Stimulated activated memory B cell treated with anti-CD40 and anti-IgM and Interleukin-4, amounts not matched to agents 10 μg/mL and 1 μg/mL and 100 μg/mL, for 72 hours (primary cell): ENCODE data around the gene TMOD1.
A peak's percentile ranks its signal among the peaks of the same experiment; 100 is the strongest.
"Not testable (repeated sequence)": the region's sequence is repeated elsewhere in the genome, so short reads cannot be mapped to it uniquely, and the experiment has no call there.

ENCODE experiments used
- ATAC-seq: fragments of 150-1000 bp; cut with Tn5 transposase; 2 replicates; pipeline ENCODE4 v1.10.0; 2021
- H3K27ac Mint-ChIP-seq: one replicate; pipeline ENCODE4 v1.8.0; 2022; ENCODE audit warnings: mild to moderate bottlenecking, mixed read lengths
- H3K27me3 Mint-ChIP-seq: one replicate; pipeline ENCODE4 v1.8.0; 2022; ENCODE audit warnings: mixed read lengths
- H3K36me3 Mint-ChIP-seq: one replicate; pipeline ENCODE4 v1.8.0; 2022; ENCODE audit warnings: mixed read lengths
- H3K4me1 Mint-ChIP-seq: one replicate; pipeline ENCODE4 v1.8.0; 2022; ENCODE audit warnings: mixed read lengths
- H3K4me3 Mint-ChIP-seq: one replicate; pipeline ENCODE4 v1.8.0; 2022; ENCODE audit warnings: mild to moderate bottlenecking, moderate library complexity, mixed read lengths
- H3K9me3 Mint-ChIP-seq: one replicate; pipeline ENCODE4 v1.8.0; 2022; ENCODE audit warnings: mixed read lengths

TMOD1 gene

DNA sequence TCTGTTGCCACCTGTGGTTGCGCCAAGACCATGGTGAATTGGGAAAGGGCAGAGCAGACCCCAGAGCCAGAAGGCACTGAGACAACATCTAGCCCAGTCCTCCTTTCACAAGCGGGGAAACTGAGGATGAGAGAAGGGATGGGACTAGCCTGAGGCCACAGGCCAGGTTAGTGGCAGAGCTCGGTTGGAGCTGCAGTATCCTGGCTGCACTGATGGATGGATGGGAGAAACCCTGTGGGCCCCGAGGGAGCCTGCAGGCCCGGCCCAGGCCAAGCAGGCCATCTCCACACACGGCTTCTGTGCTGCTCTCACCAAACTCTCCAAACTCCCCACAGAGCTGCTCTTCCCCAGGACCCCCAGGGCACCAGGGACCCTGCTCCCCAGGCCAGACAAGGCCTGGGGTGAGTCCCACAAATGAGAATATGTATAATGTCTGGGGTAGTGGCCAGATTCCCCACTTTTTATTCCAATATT is 71.5 kb downstream of the TMOD1 start:
- Mint-ChIP-seq H3K27ac (no peak overlapping the region), H3K27me3 (no peaks in the 10 kb centered on the region), H3K36me3 (no peaks in the 10 kb centered on the region), H3K9me3 (no peaks in the 10 kb centered on the region), H3K4me3 (no peak overlapping the region), H3K4me1 (peaks cover 11% of the 10 kb centered on the region)
- ATAC-seq, result no peak

DNA sequence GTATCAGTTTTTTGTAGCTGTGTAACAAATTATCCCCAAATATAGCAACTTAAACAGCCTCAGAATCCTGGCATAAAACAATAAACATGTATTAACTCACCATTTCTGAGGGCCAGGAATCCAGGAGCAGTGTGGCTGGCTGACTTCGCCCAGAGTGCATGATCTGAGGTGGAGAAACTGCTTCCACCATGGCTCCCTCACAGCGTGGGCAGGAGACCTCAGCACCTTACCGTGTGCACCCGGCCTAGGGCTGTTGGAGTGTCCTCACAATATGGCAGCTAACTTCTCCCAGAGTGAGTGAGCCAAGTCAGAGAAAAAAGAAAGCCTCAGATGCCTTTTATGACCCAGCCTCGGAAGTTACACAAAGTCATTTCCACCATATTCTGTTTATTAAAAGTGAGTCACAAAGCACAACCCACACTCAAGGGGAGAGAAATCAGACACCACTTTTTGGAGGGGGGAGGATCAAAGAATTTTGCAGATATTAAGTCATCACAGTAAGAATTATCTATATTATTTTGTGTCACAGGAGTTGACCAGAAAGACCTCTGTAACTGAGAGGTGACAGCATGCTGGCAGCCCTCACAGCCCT is 72.1 kb downstream of the TMOD1 start:
- ATAC-seq, result no peak
- Mint-ChIP-seq H3K4me3 (no peak overlapping the region), H3K4me1 (peaks cover 11% of the 10 kb centered on the region), H3K36me3 (no peaks in the 10 kb centered on the region), H3K27me3 (no peaks in the 10 kb centered on the region), H3K27ac (no peak overlapping the region), H3K9me3 (no peaks in the 10 kb centered on the region)

- peaks cover 11% of the 10 kb centered on the region for H3K4me1 Mint-ChIP-seq
- ATAC-seq, H3K27me3 Mint-ChIP-seq, H3K4me3 Mint-ChIP-seq, H3K27ac Mint-ChIP-seq, H3K9me3 Mint-ChIP-seq, H3K36me3 Mint-ChIP-seq: not testable (repeated sequence)
These were observed 72.7 kb downstream of the TMOD1 start for GRCh38 chr9:97574101-97574571.

DNA sequence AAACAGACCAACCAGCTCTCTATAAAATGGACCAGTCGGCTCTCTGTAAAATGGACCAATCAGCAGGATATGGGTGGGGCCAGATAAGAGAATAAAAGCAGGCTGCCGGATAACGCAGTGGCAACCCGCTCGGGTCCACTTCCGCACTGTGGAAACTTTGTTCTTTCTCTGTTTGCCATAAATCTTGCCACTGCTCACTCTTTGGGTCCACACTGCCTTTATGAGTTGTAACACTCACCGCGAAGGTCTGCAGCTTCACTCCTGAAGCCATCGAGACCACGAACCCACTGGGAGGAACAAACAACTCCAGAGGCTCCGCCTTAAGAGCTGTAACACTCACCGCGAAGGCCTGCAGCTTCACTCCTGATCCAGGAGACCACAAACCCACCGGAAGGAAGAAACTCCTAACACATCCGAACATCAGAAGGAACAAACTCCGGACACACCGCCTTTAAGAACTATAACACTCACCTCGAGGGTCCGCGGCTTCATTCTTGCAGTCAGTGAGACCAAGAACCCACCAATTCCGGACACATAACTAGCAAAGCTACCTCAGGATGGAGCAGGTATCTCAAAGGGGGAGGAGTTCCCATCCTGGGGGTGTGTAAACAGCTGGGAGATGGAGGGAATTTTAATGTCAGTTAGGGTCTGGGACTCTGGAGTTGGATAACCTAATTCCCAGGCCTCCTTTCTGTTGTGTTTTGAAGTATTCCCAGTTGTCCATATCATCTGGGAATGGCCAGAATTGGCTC is 73.6 kb downstream of the TMOD1 start:
- H3K4me3 Mint-ChIP-seq, result peak overlapping the region; percentile 83
- peak overlapping the region; percentile 82 for H3K27ac Mint-ChIP-seq
- ATAC-seq, H3K36me3 Mint-ChIP-seq, H3K9me3 Mint-ChIP-seq, H3K27me3 Mint-ChIP-seq: not testable (repeated sequence)
- peaks cover 11% of the 10 kb centered on the region for H3K4me1 Mint-ChIP-seq

DNA sequence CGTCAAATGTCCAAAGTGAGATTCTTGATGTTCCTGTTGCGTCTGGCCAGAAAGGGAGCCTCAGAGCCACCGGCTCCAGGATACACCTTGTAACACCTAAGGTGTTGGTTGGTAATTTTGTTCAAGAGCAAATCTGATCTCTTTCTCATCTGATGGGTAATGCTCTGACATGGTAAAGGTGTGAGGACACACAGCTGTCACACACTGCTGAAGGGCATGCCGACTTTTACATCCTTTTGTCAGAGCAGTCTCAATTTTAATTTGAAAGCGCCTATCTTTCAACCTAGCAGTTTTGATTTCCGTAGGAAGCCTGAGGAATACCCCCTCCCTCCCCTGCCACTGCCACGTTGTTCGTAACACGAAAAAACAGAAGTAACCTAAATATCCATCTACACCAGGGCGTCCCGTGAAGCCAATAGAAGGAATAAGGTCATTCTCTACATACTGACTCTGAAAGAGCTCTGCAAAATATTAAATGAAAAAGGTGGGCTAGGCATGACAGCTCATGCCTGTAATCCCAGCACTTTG is 74.3 kb downstream of the TMOD1 start:
- Mint-ChIP-seq H3K27ac (peak overlapping the region; percentile 82), H3K4me3 (peak overlapping the region; percentile 83), H3K9me3 (peaks cover 5% of the 10 kb centered on the region), H3K27me3 (no peaks in the 10 kb centered on the region), H3K36me3 (no peaks in the 10 kb centered on the region), H3K4me1 (peaks cover 11% of the 10 kb centered on the region)
- no peak for ATAC-seq

- no peaks in the 10 kb centered on the region for H3K27me3 Mint-ChIP-seq
- no peak overlapping the region for H3K27ac Mint-ChIP-seq
- H3K4me1 Mint-ChIP-seq, result peaks cover 11% of the 10 kb centered on the region
- no peaks in the 10 kb centered on the region for H3K36me3 Mint-ChIP-seq
- no peak overlapping the region for H3K4me3 Mint-ChIP-seq
- no peak for ATAC-seq
- H3K9me3 Mint-ChIP-seq, result peaks cover 5% of the 10 kb centered on the region
These were observed 75.6 kb downstream of the TMOD1 start for GRCh38 chr9:97577051-97577450.

DNA sequence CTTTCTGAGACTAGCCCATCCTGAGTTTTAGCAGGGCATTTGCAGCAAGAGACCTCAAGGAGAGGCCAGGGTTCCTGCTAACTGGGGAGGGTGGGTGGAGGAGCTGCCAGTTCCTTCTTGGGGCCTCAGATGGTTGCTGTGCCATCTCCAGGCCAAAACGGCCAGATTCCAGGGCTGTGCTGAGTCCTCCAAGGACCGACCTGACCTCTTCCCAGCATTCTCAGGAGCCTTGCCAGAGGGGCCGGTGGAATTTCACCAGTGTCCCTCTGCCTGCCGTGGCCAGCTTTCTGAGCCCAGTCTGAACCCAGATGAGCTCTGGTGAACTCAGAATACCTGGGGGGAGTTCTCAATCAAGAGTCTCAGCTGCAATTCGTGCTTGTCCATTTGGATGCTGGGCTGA is 77.4 kb downstream of the TMOD1 start:
- no peaks in the 10 kb centered on the region for H3K27me3 Mint-ChIP-seq
- H3K4me3 Mint-ChIP-seq, result no peak overlapping the region
- no peaks in the 10 kb centered on the region for H3K36me3 Mint-ChIP-seq
- H3K27ac Mint-ChIP-seq, result no peak overlapping the region
- peaks cover 5% of the 10 kb centered on the region for H3K9me3 Mint-ChIP-seq
- H3K4me1 Mint-ChIP-seq, result peaks cover 11% of the 10 kb centered on the region
- ATAC-seq, result no peak

- H3K27me3 Mint-ChIP-seq, result no peaks in the 10 kb centered on the region
- H3K27ac Mint-ChIP-seq, result no peak overlapping the region
- no peaks in the 10 kb centered on the region for H3K36me3 Mint-ChIP-seq
- peaks cover 5% of the 10 kb centered on the region for H3K9me3 Mint-ChIP-seq
- peaks cover 11% of the 10 kb centered on the region for H3K4me1 Mint-ChIP-seq
- ATAC-seq, result no peak
- H3K4me3 Mint-ChIP-seq, result no peak overlapping the region
These were observed 78.4 kb downstream of the TMOD1 start for GRCh38 chr9:97579914-97580313.

DNA sequence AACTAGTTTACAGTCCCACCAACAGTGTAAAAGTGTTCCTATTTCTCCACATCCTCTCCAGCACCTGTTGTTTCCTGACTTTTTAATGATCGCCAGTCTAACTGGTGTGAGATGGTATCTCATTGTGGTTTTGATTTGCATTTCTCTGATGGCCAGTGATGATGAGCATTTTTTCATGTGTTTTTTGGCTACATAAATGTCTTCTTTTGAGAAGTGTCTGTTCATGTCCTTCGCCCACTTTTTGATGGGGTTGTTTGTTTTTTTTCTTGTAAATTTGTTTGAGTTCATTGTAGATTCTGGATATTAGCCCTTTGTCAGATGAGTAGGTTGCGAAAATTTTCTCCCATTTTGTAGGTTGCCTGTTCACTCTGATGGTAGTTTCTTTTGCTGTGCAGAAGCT is 80.1 kb downstream of the TMOD1 start:
- not testable (repeated sequence) for H3K9me3 Mint-ChIP-seq, H3K27me3 Mint-ChIP-seq, ATAC-seq, H3K4me3 Mint-ChIP-seq, H3K27ac Mint-ChIP-seq, H3K4me1 Mint-ChIP-seq, H3K36me3 Mint-ChIP-seq

GRCh38 chr9:97584778-97585177 is 83.3 kb downstream of the TMOD1 start:
- not testable (repeated sequence) for H3K27ac Mint-ChIP-seq, H3K4me3 Mint-ChIP-seq, H3K36me3 Mint-ChIP-seq, ATAC-seq, H3K9me3 Mint-ChIP-seq, H3K27me3 Mint-ChIP-seq, H3K4me1 Mint-ChIP-seq

GRCh38 chr9:97586909-97587308 is 85.4 kb downstream of the TMOD1 start:
- not testable (repeated sequence) for H3K27me3 Mint-ChIP-seq, H3K4me1 Mint-ChIP-seq, H3K9me3 Mint-ChIP-seq, H3K27ac Mint-ChIP-seq, ATAC-seq, H3K4me3 Mint-ChIP-seq
- peaks cover 12% of the 10 kb centered on the region for H3K36me3 Mint-ChIP-seq

GRCh38 chr9:97591535-97591934 is 90.1 kb downstream of the TMOD1 start:
- Mint-ChIP-seq H3K36me3 (peaks cover 12% of the 10 kb centered on the region), H3K4me1 (peaks cover 14% of the 10 kb centered on the region), H3K9me3 (no peaks in the 10 kb centered on the region), H3K27ac (no peak overlapping the region), H3K4me3 (no peak overlapping the region), H3K27me3 (peaks cover 8% of the 10 kb centered on the region)
- ATAC-seq, result no peak

GRCh38 chr9:97592126-97592525 is 90.7 kb downstream of the TMOD1 start:
- Mint-ChIP-seq H3K36me3 (peaks cover 12% of the 10 kb centered on the region), H3K4me3 (no peak overlapping the region), H3K4me1 (peaks cover 14% of the 10 kb centered on the region), H3K27me3 (peaks cover 8% of the 10 kb centered on the region), H3K9me3 (no peaks in the 10 kb centered on the region), H3K27ac (no peak overlapping the region)
- ATAC-seq, result no peak

DNA sequence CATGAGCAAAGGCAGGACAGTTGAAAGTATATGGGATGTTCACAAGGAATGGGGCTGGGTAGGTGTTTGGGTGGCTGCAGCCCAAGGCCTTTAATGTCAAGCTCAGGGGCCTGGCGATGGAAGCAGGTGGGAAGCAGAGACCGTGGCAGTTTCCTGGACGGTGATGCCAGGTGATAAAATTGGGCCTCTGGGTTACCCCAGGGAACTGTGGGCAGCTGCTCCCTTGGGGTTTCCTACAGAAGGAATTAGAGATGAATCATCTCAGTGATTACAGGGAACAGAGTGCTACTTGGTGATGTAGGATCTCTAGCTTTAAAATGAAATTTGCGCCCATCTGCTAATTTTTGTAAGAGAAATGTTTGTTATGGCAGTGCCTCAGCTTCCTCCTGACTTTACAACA is 92.5 kb downstream of the TMOD1 start:
- ATAC-seq, result no peak
- H3K9me3 Mint-ChIP-seq, result no peaks in the 10 kb centered on the region
- H3K4me1 Mint-ChIP-seq, result peaks cover 19% of the 10 kb centered on the region
- peak overlapping the region; percentile 7 for H3K27ac Mint-ChIP-seq
- H3K27me3 Mint-ChIP-seq, result peaks cover 8% of the 10 kb centered on the region
- H3K36me3 Mint-ChIP-seq, result peaks cover 5% of the 10 kb centered on the region
- H3K4me3 Mint-ChIP-seq, result no peak overlapping the region

- Mint-ChIP-seq H3K4me3 (no peak overlapping the region), H3K36me3 (peaks cover 5% of the 10 kb centered on the region), H3K9me3 (no peaks in the 10 kb centered on the region), H3K27ac (no peak overlapping the region), H3K27me3 (peaks cover 8% of the 10 kb centered on the region), H3K4me1 (peaks cover 19% of the 10 kb centered on the region)
- no peak for ATAC-seq
These were observed 93.0 kb downstream of the TMOD1 start for GRCh38 chr9:97594381-97594921.

GRCh38 chr9:97596906-97597305 is 95.4 kb downstream of the TMOD1 start:
- no peak overlapping the region for H3K27ac Mint-ChIP-seq
- peaks cover 14% of the 10 kb centered on the region for H3K4me1 Mint-ChIP-seq
- no peak for ATAC-seq
- no peak overlapping the region for H3K4me3 Mint-ChIP-seq
- H3K36me3 Mint-ChIP-seq, result peaks cover 15% of the 10 kb centered on the region
- no peaks in the 10 kb centered on the region for H3K9me3 Mint-ChIP-seq
- no peaks in the 10 kb centered on the region for H3K27me3 Mint-ChIP-seq
